Kidney epithelial cell (primary cell): Measurements from ENCODE around the gene CLUH. TPM values are rescaled to one million over a fixed set of nuclear protein-coding genes. Genes with fewer than 3 reads are reported as not detected.
"Not testable (repeated sequence)": the region's sequence is repeated elsewhere in the genome, so short reads cannot be mapped to it uniquely, and the experiment has no call there.

Experiments
- DNase-seq: peaks from one replicate; pipeline ENCODE4 v3.0.0-alpha.2; 2010; ENCODE audit warnings: low read depth
- H3K27me3 ChIP-seq: 2 replicates; pipeline ENCODE4 v1.6.0; 2011; ENCODE audit warnings: low read length; ENCODE audit not compliant: control insufficient read depth, insufficient read depth
- H3K36me3 ChIP-seq: 2 replicates; pipeline ENCODE4 v1.5.1; 2011; ENCODE audit warnings: low read length; ENCODE audit not compliant: control insufficient read depth, insufficient read depth
- H3K4me3 ChIP-seq: 2 replicates; pipeline ENCODE4 v1.5.1; 2011; ENCODE audit warnings: low read depth, mild to moderate bottlenecking, control low read depth, low read length
- total RNA-seq: library from RNA; depleted of rRNA; stranded (reverse); fragments of >200 nt; gene quantifications from 2 replicates; pipeline ENCODE4 v1.2.3, GENCODE V29; 2015
- TF ChIP-seq, protein P1 (sequence below): IDR thresholded peaks from 2 replicates; pipeline ENCODE4 v1.5.1; 2011; ENCODE audit warnings: mild to moderate bottlenecking, moderate library complexity, low read length, control low read depth, inconsistent platforms; ENCODE audit not compliant: insufficient read depth, poor library complexity, severe bottlenecking

The CLUH gene
- total RNA-seq, 1 donor from 2014 or later = 64.4 TPM

DNA sequence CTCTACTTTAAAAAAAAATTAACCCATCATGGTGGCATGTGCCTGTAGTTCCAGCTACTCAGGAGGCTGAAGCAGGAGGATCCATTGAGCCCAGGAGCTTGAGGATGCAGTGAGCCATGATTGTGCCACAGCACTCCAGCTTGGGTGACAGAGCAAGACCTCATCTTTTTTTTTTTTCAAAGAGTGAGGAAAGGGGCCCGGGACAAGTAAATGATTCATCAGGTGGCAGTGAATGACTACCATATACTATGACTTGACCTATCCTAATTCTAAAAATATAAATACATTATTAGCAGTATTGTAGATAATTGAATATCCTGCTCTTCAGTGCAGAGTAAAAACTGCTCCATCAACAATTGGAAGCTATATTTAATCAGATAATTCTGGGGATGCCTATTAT lies 55.3 kb downstream of the CLUH start:
- Histone ChIP-seq H3K4me3 (no peak overlapping the region), H3K27me3 (no peaks in the 10 kb centered on the region), H3K36me3 (no peaks in the 10 kb centered on the region)
- DNase-seq = no peak
- TF ChIP-seq, protein P1, sequence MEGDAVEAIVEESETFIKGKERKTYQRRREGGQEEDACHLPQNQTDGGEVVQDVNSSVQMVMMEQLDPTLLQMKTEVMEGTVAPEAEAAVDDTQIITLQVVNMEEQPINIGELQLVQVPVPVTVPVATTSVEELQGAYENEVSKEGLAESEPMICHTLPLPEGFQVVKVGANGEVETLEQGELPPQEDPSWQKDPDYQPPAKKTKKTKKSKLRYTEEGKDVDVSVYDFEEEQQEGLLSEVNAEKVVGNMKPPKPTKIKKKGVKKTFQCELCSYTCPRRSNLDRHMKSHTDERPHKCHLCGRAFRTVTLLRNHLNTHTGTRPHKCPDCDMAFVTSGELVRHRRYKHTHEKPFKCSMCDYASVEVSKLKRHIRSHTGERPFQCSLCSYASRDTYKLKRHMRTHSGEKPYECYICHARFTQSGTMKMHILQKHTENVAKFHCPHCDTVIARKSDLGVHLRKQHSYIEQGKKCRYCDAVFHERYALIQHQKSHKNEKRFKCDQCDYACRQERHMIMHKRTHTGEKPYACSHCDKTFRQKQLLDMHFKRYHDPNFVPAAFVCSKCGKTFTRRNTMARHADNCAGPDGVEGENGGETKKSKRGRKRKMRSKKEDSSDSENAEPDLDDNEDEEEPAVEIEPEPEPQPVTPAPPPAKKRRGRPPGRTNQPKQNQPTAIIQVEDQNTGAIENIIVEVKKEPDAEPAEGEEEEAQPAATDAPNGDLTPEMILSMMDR = no peak

DNA sequence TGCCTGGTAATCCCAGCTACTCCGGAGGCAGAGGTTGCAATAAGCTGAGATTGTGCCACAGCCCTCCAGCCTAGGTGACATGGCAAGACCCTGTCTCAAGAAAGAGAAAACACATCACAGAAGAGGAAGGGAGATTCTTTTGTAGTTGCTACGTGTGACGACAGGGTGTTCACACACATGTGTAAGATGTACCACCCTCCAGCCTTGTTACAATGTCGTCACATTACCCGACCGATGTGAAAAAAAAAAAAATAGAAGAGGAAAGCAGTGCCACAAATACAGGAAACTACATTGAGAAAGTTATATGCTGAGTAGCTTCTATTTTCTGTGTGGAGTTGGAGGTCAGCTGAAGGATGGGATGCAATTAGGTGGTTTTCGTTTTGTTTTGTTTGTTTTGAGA lies 56.0 kb downstream of the CLUH start:
- DNase-seq = no peak
- TF ChIP-seq, protein P1 = no peak
- Histone ChIP-seq H3K36me3 (no peaks in the 10 kb centered on the region), H3K4me3 (no peak overlapping the region), H3K27me3 (no peaks in the 10 kb centered on the region)

DNA sequence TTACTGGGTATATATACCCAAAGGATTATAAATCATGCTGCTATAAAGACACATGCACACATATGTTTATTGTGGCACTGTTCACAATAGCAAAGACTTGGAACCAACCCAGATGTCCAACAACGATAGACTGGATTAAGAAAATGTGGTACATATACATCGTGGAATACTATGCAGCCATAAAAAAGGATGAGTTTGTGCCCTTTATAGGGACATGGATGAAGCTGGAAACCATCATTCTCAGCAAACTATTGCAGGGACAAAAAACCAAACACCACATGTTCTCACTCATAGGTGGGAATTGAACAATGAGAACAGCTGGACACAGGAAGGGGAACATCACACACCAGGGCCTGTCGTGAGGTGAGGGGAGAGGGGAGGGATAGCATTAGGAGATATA lies 58.7 kb downstream of the CLUH start:
- not testable (repeated sequence) for DNase-seq, H3K36me3 ChIP-seq

DNA sequence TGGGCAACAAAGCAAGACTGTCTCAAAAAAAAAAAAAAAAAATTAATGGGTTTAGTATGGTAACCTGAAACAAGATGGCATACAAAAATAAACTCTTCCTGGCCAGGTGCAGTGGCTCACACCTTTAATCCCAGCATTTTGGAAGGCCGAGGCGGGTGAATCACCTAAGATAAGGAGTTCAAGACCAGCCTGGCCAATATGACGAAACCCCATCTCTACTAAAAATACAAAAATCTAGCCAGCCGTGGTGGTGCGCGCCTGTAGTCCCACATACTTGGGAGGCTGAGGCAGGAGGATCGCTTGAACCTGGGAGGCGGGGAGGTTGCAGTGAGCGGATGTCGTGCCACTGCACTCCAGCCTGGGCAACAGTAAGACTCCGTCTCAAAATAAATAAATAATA lies 62.4 kb downstream of the CLUH start:
- H3K36me3 ChIP-seq = no peaks in the 10 kb centered on the region
- TF ChIP-seq, protein P1 = no peak

More for the DNA sequence above, 58.7 kb downstream of the CLUH start:
- not testable (repeated sequence) for H3K27me3 ChIP-seq, H3K4me3 ChIP-seq

DNA sequence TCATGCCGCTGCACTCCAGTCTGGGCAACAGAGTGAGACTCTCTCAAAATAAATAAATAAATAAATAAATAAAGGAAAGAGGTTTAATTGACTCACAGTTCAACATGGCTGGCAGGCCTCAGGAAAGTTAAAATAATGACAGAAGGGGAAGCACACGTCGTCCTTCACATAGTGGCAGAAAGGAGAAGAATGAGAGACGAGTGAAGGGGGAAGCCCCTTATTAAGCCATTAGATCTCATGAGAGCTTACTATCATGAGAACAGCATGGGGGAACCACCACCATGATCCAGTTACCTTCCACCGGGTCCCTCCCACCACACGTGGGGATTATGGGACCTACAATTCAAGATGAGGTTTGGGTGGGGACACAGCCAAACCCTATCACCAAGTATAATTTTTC lies 63.6 kb downstream of the CLUH start:
- TF ChIP-seq, protein P1 = no peak
- no peaks in the 10 kb centered on the region for H3K27me3 ChIP-seq
- no peak for DNase-seq
- H3K36me3 ChIP-seq = no peaks in the 10 kb centered on the region
- no peak overlapping the region for H3K4me3 ChIP-seq

More for the DNA sequence above, 62.4 kb downstream of the CLUH start:
- Histone ChIP-seq H3K4me3 (no peak overlapping the region), H3K27me3 (no peaks in the 10 kb centered on the region)
- no peak for DNase-seq

DNA sequence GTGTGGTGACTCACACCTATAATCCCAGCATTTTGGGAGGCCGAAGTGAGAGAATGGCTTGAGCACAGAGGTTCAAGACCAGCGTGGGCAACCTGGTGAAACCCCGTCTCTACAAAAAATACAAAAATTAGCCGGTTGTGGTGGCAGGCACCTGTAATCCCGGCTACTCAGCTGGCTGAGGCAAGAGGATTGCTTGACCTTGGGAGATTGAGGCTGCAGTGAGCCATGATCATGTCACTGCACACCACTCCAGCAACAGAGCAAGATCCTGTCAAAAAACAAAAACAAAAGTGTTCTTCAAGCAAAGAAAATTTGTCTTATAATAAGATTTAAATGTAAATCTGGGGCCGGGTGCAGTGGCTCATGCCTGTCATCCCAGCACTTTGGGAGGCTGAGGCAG lies 66.6 kb downstream of the CLUH start:
- Histone ChIP-seq H3K36me3 (no peaks in the 10 kb centered on the region), H3K27me3 (no peaks in the 10 kb centered on the region), H3K4me3 (no peak overlapping the region)
- no peak for DNase-seq
- TF ChIP-seq, protein P1 = no peak

Other genes with a start within 250 kb of the CLUH start
- 32.4 and 41.6 TPM in 2 replicates for gene METTL16, start 199.9 kb downstream of the CLUH start, total RNA-seq
- gene PAFAH1B1, start 118.1 kb downstream of the CLUH start, total RNA-seq = 54.7 and 55.9 TPM in 2 replicates
- not detected in 2 replicates for gene CCDC92B, start 37.9 kb upstream of the CLUH start, total RNA-seq
- 42.8 and 51.6 TPM in 2 replicates for gene RAP1GAP2, start 84.7 kb upstream of the CLUH start, total RNA-seq